Embryonic facial prominence (tissue), 1 donor: ENCODE data around the gene PIGW.

Experiments
- DNase-seq: peaks from one replicate; pipeline ENCODE4 v3.0.0-alpha.2; 2016; ENCODE audit errors: extremely low spot score

The PIGW gene

DNA sequence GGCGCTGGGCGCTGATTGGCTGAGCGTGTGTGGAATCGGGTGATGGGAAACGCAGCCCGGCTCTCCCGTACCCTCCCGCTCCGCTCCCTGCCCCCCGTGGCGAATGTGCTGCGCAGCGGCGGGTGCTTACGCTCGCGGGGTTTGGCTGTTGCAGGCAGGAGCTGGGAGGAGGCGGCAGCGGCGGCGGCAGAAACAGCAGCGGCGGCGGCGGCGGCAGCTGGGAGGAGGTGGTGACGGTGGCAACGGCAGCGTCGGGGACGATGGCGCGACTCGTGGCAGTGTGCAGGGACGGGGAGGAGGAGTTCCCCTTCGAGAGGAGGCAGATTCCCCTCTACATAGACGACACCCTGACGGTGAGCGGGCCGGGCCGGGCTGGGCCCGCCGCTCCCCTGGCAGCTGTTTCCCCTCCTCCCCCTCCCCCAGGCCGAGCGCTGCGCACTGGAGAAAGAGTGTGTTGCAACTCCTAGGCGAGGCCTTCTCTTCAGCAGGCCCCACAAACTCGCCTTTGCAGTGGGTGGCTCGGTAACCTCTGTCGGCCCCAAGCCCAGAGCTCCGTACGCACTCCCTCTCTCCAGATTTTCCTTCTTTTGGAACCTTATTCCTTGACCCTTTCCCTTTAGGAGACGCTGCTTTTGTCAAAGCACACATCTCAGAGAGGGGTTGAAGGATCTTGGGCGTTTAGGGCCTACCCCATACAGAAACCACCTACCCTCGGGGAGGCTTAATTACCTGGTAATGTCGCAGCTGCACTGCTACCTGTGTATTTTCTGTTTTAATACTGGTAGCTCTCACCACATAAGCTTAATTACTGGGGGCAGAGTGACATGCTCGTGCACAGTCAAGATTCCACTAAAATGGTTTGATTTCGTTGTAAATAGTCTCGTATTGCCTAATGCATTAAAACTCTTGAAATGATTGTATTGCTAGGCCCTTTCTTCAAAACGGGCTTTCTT lies 11.0 kb downstream of the PIGW start:
- DNase-seq: peak; percentile 94

DNA sequence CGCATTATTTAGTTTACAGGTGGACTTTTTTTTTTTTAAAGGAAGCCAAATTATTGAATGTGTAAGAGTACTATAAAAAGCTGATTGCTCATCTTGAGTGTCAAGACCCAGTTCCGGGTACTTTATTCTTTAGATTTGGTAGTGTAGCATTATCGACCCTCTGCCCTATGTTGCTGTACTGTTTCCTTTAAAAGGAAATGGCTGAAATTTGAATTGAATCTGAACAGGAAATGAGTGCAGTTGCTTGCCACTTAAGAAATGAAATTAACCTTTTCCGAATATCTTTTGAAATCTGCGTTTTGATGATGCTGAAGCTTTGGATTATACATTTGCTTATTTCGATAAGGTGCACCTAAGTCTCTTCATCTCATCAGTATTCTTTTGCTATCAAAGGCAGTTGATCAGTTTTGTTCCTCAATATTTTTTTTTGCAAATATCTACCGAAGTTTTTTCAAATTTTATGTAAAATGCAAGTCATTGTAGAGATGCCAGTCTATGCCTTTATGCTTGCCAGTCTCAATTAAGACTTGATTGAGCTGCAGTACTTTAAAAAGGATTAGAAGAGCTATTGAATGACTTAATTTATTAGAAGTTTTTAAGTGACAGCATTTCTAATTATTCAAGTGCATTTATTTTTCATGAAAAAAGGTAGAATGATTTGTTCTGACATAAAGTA lies 11.8 kb downstream of the PIGW start:
- no peak for DNase-seq

- no peak for DNase-seq
These were observed 13.0 kb downstream of the PIGW start for GRCh38 chr17:36547776-36548175.

- DNase-seq: no peak
These were observed 16.0 kb downstream of the PIGW start for GRCh38 chr17:36550491-36551417.

DNA sequence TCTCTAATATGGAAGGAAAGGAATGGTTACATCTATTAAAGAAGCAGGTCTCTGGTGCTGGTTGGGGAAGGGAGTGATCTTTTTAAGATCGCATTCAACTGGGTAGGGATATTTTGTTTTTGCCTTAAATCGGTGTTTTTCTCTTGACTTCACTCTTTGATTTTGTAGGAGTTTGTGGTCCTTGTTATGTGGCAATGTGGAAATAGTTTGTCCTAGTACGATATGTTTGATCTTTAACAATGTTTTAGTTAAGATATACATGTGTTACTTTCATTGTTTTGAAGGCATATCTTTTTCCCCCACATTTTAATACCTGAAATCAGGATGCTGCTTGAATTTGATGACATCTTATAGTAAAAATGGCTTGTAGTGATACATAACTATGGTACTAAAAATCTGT lies 18.7 kb downstream of the PIGW start:
- no peak for DNase-seq

- DNase-seq: no peak
These were observed 31.3 kb downstream of the PIGW start for GRCh38 chr17:36566081-36566480.

- no peak for DNase-seq
These were observed 40.2 kb downstream of the PIGW start for GRCh38 chr17:36575028-36575427.

GRCh38 chr17:36576793-36577192 lies 42.0 kb downstream of the PIGW start:
- DNase-seq: no peak

DNA sequence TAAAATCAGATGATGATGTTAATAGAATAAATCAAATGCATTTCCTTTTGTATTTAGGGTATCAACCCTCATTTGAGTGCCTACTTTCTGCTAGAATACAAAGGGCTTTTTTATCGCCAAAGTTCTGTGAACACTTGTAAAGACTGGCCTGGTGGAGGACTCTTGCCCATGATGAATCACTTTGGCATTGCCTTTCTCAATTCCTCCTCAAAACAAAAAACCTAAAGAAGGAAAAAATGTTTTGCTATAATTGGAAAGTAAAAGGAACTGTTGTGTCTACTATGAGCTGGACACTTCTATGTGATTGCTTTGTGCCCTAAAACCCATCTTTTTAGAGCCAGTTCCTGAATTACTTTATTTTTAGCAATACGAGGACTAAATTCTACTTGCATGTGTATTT lies 43.9 kb downstream of the PIGW start:
- no peak for DNase-seq

DNA sequence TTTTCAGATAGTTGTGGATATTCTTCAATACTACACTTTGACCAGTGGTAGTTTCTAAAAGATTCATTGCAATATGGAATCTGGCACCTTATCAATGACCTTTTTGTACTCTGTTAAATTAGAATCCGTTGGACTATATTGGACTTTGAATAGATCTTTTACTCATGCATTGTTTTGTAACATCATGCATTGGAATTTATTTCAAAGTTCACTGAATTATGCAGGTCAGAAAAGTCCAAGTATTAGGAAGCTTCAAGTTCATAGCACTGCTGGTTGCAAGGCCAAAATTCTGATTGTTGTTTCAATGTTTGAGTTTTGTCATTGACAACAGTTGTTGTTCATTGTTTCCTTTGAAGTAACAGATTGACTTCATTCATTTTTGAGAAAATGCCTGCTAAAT lies 49.0 kb downstream of the PIGW start:
- DNase-seq: no peak

GRCh38 chr17:36586138-36586537 lies 51.4 kb downstream of the PIGW start:
- DNase-seq: no peak
